SW 1271 (cell line): ENCODE results near the gene ADAMTS2.

Source experiments
- DNase-seq, 2 experiments: peaks; one replicate each; lab custom pipeline; 2025; lab: John Stamatoyannopoulos, UW

ADAMTS2 gene

DNA sequence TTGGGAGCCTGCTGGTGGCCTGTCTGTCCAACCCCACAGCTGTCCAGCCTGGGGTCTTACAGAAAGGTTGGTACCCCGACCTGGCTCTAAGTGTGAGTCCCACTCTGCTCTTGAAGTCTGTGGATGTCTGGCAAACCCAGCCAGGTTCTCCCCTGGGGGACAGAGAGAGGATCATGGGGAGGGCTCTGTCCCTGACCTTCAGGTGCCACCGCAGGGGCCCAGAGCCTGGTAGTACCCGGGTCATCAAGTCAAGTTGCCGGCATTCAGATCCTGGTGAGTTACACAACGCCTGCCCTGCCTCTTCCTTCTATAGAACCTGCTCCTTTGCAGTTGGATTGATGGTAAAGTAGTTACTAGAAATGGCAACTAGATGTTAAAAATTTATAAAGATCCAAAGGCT lies 66.7 kb downstream of the ADAMTS2 start:
- DNase-seq = peak in 1 of 2 experiments; percentile 15

DNA sequence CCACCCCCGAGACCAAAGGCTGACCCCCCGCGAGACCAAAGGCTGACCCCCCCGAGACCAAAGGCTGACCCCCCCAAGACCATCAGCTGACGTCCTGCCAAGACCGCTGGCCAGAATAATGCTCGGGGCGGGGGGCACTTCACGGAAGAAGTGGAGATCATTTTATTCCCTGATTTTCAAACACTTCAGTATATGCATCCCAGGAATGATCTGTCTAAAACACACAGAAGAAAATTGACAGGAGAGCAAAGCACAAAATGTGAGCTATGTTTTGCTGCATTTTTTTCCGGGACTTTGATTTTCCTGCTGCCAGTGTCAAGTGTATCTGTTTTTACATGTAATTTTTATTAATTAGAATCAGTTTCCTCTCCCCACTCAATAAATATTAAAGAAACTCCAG lies 67.1 kb downstream of the ADAMTS2 start:
- peak in 1 of 2 experiments; percentile 27 for DNase-seq

GRCh38 chr5:179276838-179277395 lies 68.3 kb downstream of the ADAMTS2 start:
- no peak for DNase-seq

DNA sequence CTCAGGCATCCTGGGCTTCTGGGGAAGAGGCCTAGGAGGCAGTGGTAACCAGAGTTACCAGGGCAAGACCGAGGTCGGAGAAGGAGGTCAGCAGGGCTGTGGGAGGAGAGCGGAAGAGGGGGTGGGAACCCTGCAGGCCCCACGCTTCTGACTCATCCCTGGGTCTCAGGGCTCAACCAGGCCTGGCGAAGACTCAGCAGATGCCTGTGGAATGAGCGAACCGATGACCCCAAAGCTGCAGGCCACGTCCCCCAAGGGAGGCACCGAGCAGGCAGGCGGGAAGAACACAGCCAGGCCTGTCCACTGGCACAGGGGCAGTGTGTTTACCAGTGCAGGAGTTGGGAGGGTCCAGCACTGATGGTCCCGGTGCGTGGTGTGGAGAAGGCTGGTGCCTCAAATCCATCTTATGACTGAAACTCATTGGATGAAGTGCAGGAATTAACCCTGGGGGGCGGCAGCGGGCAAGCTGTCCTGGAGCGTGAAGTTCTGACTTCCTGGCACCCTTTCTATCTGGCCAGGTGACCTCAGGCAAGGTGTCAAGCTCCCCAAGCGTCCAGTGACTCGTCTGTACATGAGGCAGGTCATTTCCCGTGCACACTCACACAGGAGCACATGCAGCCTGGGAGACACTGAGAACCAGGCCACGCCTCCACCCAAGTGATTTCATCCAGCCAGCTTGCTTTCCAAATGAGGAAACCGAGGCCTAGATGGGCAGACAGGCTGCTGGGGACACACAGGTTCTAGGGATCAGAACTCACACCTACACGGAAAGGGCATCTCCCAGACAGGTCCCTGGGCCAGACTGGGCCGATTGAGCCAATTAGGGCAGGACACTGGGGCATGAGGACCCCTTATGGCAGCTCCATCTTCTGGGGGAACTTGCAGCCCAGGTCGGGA lies 69.1 kb downstream of the ADAMTS2 start:
- DNase-seq = no peak

DNA sequence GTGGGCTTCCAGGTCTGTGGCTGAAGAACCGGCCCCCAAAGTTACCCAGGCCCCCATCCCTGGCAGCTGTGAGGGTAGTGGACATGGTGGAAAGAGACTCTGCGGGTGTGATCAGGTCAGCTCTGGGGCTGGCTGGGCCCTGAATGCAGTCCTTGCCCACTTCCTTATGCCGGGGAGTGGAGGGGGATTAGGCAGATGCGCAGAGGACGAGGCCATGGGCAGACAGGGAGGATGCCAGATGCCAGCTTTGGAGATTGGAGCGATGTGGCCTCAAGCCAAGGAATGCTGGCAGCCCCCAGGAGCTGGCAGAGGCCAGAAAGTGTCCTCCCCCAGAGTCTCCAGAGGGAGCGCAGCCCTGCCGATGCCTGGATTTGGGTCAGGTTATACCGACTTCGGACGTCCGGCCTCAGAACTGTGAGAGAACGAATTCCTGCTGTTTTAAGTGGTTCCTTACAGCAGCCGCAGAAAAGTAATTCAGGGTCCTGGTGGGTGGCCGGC lies 69.8 kb downstream of the ADAMTS2 start:
- DNase-seq = no peak

- no peak for DNase-seq
These were observed 70.6 kb downstream of the ADAMTS2 start for GRCh38 chr5:179274321-179275315.

- DNase-seq = no peak
These were observed 71.7 kb downstream of the ADAMTS2 start for GRCh38 chr5:179273441-179274145.

DNA sequence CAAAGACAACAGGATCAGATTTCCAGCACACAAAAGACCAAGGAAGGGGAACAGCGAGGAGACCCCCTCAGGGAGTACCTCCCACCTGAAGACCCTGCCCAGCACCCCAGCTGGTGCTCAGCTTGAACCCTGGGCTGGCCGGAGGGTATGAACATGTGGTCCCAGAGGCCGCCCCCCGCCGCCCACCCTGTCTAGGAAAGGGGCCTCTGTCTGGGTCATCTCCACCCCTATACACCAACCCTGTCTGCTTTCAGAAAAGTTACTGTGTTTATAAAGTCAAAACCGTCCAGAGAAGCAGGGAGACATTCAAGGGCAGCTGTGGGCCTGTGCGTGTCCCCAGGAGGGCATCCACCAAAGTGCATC lies 72.2 kb downstream of the ADAMTS2 start:
- DNase-seq = no peak

DNA sequence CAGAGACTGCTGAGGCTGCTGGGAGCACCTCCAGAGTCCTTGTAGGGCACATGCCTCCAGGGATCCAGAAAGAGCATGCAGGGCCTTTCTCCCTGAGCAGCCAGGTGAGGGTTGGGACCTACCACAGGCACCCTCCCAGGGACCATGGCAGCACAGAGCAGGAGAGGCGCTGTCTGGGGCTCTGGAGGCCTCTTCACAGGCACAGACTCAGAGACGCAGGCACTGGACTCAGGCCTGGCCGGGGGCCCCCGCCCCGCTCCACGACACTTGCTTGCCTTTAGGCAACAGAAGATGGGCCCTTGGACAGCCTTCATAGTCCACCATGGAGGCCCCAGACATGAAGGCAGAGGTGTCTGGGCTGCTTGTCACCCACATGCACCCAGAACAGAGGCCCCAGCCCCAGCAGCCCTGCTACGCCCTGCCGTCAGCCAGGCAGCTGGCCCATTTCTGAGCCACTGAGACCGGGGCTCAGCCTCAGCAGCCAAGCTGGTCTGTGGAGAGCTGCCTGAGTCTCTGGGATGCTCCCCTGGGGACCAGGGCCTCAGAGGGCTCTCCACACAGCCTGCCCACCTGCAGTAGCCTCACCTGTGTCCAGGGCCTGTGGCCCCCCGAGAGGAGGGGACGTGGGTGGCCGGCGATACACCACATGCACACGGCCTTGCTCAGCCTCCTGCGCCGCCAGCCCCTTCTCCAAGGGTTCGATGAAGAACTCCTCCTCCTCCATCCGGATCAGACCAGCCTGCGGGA lies 72.8 kb downstream of the ADAMTS2 start:
- no peak for DNase-seq

GRCh38 chr5:179271821-179272325 lies 73.4 kb downstream of the ADAMTS2 start:
- DNase-seq = no peak

GRCh38 chr5:179271428-179271734 lies 73.9 kb downstream of the ADAMTS2 start:
- DNase-seq = no peak

- no peak for DNase-seq
These were observed 74.5 kb downstream of the ADAMTS2 start for GRCh38 chr5:179270581-179271427.

GRCh38 chr5:179269781-179270543 lies 75.3 kb downstream of the ADAMTS2 start:
- DNase-seq = no peak

DNA sequence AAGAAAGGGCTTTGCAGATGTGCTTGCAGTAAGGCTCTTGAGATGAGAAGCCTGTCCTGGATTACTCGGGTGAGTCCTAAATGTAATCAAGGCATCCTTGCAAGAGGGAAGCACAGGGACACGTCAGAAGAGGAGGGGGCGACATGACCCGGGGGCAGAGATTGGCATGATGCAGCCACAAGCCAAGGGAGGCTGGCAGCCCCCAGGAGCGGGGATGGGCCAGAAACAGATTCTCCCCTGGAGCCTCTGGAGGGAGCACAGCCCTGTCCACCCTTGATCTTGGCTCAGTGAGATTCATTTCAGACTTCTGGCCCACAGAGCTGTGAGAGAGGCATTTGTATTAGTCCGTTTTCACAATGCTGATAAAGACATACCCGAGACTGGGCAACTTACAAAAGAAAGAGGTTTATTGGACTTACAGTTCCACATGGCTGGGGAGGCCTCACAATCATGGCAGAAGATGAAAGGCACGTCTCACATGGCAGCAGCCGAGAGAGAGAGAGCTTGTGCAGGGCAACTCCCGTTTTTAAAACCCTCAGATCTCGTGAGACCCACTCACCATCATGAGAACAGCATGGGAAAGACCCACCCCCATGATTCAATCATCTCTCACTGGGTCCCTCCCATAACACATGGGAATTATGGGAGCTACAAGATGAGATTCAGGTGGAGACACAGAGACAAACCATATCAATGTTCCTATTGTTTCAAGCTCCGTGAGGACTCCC lies 76.1 kb downstream of the ADAMTS2 start:
- no peak for DNase-seq

- DNase-seq = no peak
These were observed 76.8 kb downstream of the ADAMTS2 start for GRCh38 chr5:179268399-179268952.

- DNase-seq = no peak
These were observed 77.6 kb downstream of the ADAMTS2 start for GRCh38 chr5:179267671-179268083.

- no peak for DNase-seq
These were observed 78.1 kb downstream of the ADAMTS2 start for GRCh38 chr5:179267071-179267670.
